Activated T-helper 2 cell treated with anti-CD3 and anti-CD28 coated beads, Interferon-gamma antibody, Interleukin-2, Interleukin-4, amounts not matched to agents 10 μg/mL and 5 μg/mL and 100 μg/mL, durations not matched to agents 14 hours and 24 hours and 36 hours (primary cell): ENCODE data around the gene HGFAC. TPM values are rescaled to one million over a fixed set of nuclear protein-coding genes. Genes with fewer than 3 reads are reported as not detected.

ENCODE experiments used
- DNase-seq: peaks from one replicate; pipeline ENCODE4 v3.0.0; 2021; ENCODE audit warnings: low spot score
- H3K27ac Mint-ChIP-seq: one replicate; pipeline ENCODE4 v1.8.0; 2021; ENCODE audit warnings: mixed read lengths
- H3K27me3 Mint-ChIP-seq: one replicate; pipeline ENCODE4 v1.8.0; 2021; ENCODE audit warnings: low read depth, mixed read lengths
- H3K36me3 Mint-ChIP-seq: one replicate; pipeline ENCODE4 v1.8.0; 2021; ENCODE audit warnings: low read depth, mixed read lengths
- H3K4me1 Mint-ChIP-seq: one replicate; pipeline ENCODE4 v1.8.0; 2021; ENCODE audit warnings: low read depth, mixed read lengths
- H3K4me3 Mint-ChIP-seq: one replicate; pipeline ENCODE4 v1.8.0; 2021; ENCODE audit warnings: low read depth, mild to moderate bottlenecking, moderate library complexity, mixed read lengths
- H3K9me3 Mint-ChIP-seq: one replicate; pipeline ENCODE4 v1.8.0; 2021; ENCODE audit warnings: mixed read lengths
- intact Hi-C: fragments of 100-400 bp; cut with micrococcal nuclease; formaldehyde crosslinking; loops from one replicate; pipeline ENCODE4 v1.15.1; 2023
- total RNA-seq: library from RNA; stranded (reverse); gene quantifications from 2 replicates; pipeline ENCODE4 v1.2.3, GENCODE V29; 2022

The HGFAC gene
- total RNA-seq, 1 donor from 2014 or later = not detected

- no peaks in the 10 kb centered on the region for H3K36me3 Mint-ChIP-seq
- no peak overlapping the region for H3K4me3 Mint-ChIP-seq
- H3K27me3 Mint-ChIP-seq = peaks cover 9% of the 10 kb centered on the region
- no peak for DNase-seq
- H3K27ac Mint-ChIP-seq = no peak overlapping the region
- intact Hi-C loops = no loop called here
- H3K4me1 Mint-ChIP-seq = no peaks in the 10 kb centered on the region
- no peaks in the 10 kb centered on the region for H3K9me3 Mint-ChIP-seq
Observed at GRCh38 chr4:3466691-3467600, 25.2 kb downstream of the HGFAC start.

DNA sequence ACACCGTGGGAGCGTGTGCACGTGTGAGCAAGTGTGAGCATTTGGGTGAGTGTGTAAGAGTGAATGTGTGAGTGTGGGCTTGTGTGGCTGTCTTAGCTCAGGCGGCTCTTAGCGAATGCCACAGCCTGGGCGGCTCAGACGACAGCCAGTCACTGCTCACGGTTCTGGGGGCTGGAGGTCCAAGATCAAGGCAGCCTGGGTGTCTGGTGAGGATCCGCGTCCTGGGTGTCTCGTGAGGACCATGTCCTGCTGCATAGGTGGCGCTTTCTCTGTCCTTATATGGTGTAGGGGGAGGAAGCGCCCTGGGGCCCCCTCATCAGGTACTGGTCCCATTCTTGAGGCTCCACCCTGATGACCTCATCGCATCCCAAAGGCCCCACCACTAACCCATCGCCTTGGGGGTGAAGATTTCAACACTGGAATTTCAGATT, 25.8 kb downstream of the HGFAC start:
- DNase-seq = no peak
- H3K4me3 Mint-ChIP-seq = no peak overlapping the region
- no peaks in the 10 kb centered on the region for H3K4me1 Mint-ChIP-seq
- intact Hi-C loops = no loop called here
- peaks cover 2% of the 10 kb centered on the region for H3K27me3 Mint-ChIP-seq
- H3K36me3 Mint-ChIP-seq = no peaks in the 10 kb centered on the region
- no peaks in the 10 kb centered on the region for H3K9me3 Mint-ChIP-seq
- H3K27ac Mint-ChIP-seq = no peak overlapping the region

DNA sequence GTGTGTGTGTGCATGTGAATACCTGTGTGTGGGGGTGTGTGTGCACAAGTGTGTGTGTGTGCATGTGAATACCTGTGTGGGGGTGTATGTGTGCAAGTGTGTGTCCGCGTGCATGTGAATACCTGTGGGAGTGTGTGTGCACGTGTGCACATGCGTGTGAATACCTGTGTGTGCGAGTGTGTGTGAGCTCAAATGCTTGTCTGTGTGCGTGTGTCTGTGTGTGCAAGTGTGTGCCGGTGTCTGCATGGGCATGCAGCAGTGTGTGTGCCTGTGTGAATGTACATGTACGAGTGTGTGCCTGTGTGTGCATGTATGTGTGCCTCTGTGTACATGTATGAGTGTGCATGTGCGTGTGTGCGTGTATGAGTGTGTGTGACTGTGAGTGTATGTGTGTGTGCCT, 26.4 kb downstream of the HGFAC start:
- Mint-ChIP-seq H3K4me3 (no peak overlapping the region), H3K4me1 (no peaks in the 10 kb centered on the region), H3K27me3 (no peaks in the 10 kb centered on the region), H3K27ac (no peak overlapping the region), H3K36me3 (no peaks in the 10 kb centered on the region), H3K9me3 (no peaks in the 10 kb centered on the region)
- DNase-seq = no peak
- intact Hi-C loops = no loop called here

DNA sequence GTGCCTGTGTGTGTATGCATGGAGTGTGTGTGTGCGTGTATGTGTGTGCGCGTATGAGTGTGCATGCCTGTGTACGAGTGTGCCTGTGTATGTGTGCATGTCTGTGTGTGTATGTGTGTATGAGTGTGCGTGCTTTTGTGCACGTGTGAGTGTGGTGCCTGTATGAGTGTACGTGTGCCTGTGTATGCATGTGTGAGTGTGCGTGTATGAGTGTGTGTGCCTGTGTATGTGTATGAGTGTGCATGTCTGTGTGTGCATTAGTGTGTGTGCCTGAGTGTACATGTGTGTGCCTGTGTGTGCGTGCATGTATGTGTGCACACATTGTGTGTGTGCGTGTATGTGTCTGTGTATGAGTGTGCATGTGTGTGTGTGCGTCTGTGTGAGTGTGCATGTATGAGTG, 27.0 kb downstream of the HGFAC start:
- Mint-ChIP-seq H3K4me1 (no peaks in the 10 kb centered on the region), H3K27me3 (no peaks in the 10 kb centered on the region)
- intact Hi-C loops = no loop called here

DNA sequence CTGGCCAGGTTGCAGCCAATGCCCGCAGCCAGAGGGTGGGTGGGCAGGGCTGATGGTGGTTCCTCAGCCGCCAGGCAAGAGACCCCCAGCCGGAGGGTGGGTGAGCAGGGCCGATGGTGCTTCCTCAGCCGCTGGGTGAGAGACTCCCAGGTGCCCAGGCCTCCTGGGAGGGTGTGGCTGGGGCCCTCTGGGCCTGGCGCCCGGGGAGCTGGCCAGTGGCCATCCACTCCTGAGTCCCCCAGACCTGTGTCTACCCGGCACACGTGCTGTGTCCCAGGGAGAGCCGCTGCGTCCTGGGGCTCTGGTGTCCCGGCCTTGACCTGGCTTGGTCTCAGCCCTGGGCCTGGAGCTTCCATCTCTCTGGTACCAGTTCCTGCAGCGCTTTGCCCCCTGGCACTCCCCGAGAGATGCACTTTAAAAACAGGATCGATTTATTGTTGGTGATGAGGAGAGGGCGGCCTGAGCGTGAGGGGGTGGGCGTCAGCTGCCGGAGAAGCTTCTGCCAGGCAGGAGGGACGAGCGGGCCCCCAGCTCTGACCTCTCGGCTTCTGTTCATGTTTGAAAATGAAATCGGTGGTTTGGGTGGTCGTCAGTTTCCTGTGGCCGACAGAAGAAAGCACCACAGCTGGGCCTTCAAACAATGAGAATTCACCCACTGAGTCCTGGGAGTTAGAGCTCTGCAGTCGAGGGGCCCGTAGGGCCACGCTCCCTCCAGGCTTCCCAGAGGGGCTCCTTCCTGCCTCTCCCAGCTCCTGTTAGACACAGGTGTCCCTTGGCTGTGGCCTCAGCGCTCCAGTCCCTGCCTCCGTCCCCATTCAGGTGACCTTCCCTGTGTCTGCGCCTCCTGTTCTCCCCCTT, 27.8 kb downstream of the HGFAC start:
- no peaks in the 10 kb centered on the region for H3K36me3 Mint-ChIP-seq
- DNase-seq = no peak
- H3K4me3 Mint-ChIP-seq = no peak overlapping the region
- H3K4me1 Mint-ChIP-seq = no peaks in the 10 kb centered on the region
- no peaks in the 10 kb centered on the region for H3K9me3 Mint-ChIP-seq
- H3K27me3 Mint-ChIP-seq = no peaks in the 10 kb centered on the region
- intact Hi-C loops = no loop called here
- no peak overlapping the region for H3K27ac Mint-ChIP-seq

More for the DNA sequence above, 27.0 kb downstream of the HGFAC start:
- Mint-ChIP-seq H3K9me3 (no peaks in the 10 kb centered on the region), H3K4me3 (no peak overlapping the region), H3K27ac (no peak overlapping the region), H3K36me3 (no peaks in the 10 kb centered on the region)
- no peak for DNase-seq

GRCh38 chr4:3470244-3471097, 28.7 kb downstream of the HGFAC start:
- Mint-ChIP-seq H3K4me1 (no peaks in the 10 kb centered on the region), H3K4me3 (no peak overlapping the region)
- intact Hi-C loops = no loop called here

GRCh38 chr4:3471098-3471760, 29.5 kb downstream of the HGFAC start:
- H3K27ac Mint-ChIP-seq = no peak overlapping the region
- no peak for DNase-seq
- no peak overlapping the region for H3K4me3 Mint-ChIP-seq
- no peaks in the 10 kb centered on the region for H3K27me3 Mint-ChIP-seq
- intact Hi-C loops = no loop called here
- no peaks in the 10 kb centered on the region for H3K9me3 Mint-ChIP-seq
- H3K36me3 Mint-ChIP-seq = no peaks in the 10 kb centered on the region
- no peaks in the 10 kb centered on the region for H3K4me1 Mint-ChIP-seq

More at GRCh38 chr4:3470244-3471097, 28.7 kb downstream of the HGFAC start:
- Mint-ChIP-seq H3K9me3 (no peaks in the 10 kb centered on the region), H3K27ac (no peak overlapping the region), H3K27me3 (no peaks in the 10 kb centered on the region), H3K36me3 (no peaks in the 10 kb centered on the region)
- DNase-seq = no peak

DNA sequence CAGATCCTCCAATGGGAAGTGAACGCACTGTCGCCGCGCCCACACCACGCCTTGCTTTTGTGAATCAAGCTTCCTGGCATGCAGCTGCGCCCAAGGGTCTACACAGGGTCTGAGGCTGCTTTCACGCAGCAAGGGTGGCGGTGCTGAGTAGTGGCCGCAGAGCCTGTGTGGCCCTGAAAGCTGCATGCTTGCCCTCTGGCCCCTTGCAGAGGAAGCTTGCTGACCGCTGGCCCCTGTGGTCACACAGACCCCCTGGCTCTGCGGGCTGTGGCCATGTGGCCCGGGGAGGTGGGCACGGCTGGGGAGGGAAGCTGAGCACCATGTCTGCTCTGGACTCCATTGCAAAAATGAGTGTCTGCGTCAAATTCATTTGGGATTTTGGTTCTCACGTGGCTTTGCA, 30.1 kb downstream of the HGFAC start:
- Mint-ChIP-seq H3K36me3 (no peaks in the 10 kb centered on the region), H3K4me1 (no peaks in the 10 kb centered on the region), H3K9me3 (no peaks in the 10 kb centered on the region), H3K27ac (no peak overlapping the region), H3K27me3 (no peaks in the 10 kb centered on the region), H3K4me3 (no peak overlapping the region)
- DNase-seq = no peak
- intact Hi-C loops = no loop called here

DNA sequence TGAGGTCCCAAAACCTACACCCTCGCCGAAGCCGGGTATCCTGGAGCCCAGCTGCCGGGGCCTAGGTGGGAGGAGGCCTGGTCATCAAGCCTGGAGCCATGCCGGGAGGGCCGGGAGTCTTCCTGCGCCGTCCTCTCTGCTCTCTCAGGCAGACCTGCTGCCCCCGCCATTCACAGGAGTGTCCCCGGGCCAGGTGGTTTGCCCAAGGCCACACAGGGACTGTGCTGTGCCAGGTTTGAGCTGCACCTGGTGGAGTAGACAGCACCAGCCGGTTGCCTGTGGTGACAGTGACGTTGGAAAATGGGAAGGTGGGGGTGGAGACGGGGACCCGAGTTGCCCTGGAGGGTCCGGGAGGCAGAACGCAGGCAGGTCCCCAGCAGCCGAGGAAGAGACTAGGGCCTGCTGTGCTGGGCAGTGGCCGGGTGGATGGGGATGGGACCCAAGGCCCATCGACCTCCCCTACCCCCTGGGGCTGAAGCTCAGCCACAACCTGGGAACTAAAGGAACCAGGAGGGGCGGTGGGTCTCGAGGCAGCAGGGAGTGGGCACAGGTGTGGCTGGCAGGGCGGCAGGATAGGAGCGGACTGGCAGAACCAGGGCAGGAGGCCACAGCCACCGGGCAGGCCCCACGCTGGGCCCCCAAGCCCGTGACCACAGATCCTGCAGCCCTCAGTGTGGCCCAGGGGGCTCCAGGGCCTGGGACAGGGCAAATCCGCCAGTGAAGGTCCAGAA, 30.8 kb downstream of the HGFAC start:
- no peak overlapping the region for H3K4me3 Mint-ChIP-seq
- no peaks in the 10 kb centered on the region for H3K36me3 Mint-ChIP-seq
- no peak for DNase-seq
- no peaks in the 10 kb centered on the region for H3K9me3 Mint-ChIP-seq
- H3K4me1 Mint-ChIP-seq = no peaks in the 10 kb centered on the region
- no peaks in the 10 kb centered on the region for H3K27me3 Mint-ChIP-seq
- no peak overlapping the region for H3K27ac Mint-ChIP-seq
- intact Hi-C loops = no loop called here

DNA sequence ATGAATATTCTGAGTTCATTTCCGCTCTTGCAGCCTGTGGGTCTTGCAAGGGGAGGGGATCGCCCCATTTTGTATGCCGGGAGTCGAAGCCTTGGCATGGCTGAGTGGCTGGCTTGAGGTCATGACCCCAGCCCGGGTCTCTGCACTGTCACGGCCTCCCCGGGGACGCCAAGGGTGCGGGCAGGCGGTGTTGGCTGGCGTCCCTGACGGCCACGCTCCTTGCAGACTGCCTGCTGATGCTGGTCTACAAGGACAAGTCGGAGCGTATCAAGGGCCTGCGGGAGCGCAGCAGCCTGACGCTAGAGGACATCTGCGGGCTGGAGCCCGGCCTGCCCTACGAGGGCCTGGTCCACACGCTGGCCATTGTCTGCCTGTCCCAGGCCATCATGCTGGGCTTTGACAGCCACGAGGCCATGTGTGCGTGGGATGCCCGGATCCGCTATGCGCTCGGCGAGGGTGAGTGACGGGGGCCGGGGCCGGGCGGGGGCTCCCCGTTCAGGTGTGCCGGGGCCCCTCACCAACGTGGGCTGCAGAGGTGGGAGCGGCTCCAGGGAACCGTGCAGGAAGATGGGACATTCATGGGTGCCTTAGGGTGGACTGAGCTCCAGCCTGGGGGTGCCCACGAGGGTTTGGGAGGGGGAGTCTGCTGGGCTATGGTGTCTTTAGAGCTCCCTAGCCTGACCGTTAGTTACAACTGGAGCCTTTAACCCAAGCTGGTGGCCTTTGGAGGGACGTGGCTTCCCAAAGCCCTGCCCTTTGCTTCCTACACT, 31.6 kb downstream of the HGFAC start:
- Mint-ChIP-seq H3K4me1 (no peaks in the 10 kb centered on the region), H3K36me3 (no peaks in the 10 kb centered on the region), H3K9me3 (no peaks in the 10 kb centered on the region), H3K27ac (no peak overlapping the region), H3K27me3 (no peaks in the 10 kb centered on the region), H3K4me3 (no peak overlapping the region)
- no peak for DNase-seq
- intact Hi-C loops = no loop called here
